Measurements from ENCODE around the gene TBL3.

TBL3 gene

GRCh38 chr16:2023092-2024031 lies 51.5 kb downstream of the TBL3 start:
- peak; percentile 98 for DNase-seq

- no peak for DNase-seq
Measured at GRCh38 chr16:2024032-2024420, 52.2 kb downstream of the TBL3 start.

- no peak for DNase-seq
Measured at GRCh38 chr16:2025251-2025650, 53.4 kb downstream of the TBL3 start.

GRCh38 chr16:2025878-2026460 lies 54.1 kb downstream of the TBL3 start:
- DNase-seq = no peak

GRCh38 chr16:2026461-2027023 lies 54.7 kb downstream of the TBL3 start, which contains the start of gene NHERF2:
Gene NHERF2 (plus strand): TSS chr16:2026902. CDS start chr16:2027006, 104 bp downstream.
- DNase-seq = no peak

GRCh38 chr16:2027024-2028010 lies 55.5 kb downstream of the TBL3 start:
- no peak for DNase-seq

- DNase-seq = no peak
Measured at GRCh38 chr16:2028146-2028545, 56.3 kb downstream of the TBL3 start.

- no peak for DNase-seq
Measured at GRCh38 chr16:2028620-2029220, 56.9 kb downstream of the TBL3 start.

GRCh38 chr16:2029350-2029749 lies 57.5 kb downstream of the TBL3 start:
- no peak for DNase-seq

GRCh38 chr16:2030036-2030435 lies 58.2 kb downstream of the TBL3 start:
- no peak for DNase-seq

- DNase-seq = no peak
Measured at GRCh38 chr16:2031081-2031577, 59.3 kb downstream of the TBL3 start.

Data from activated T-cell treated with anti-CD3 and anti-CD28 coated beads for 4 hours (primary cell).